Endothelial cell (in vitro differentiated cells): ENCODE measurements around the gene PRDM5. TPM values are rescaled to one million over a fixed set of nuclear protein-coding genes. Genes with fewer than 3 reads are reported as not detected.

Experiments used
- DNase-seq: peaks from one replicate; pipeline ENCODE4 v3.0.0; 2021; ENCODE audit warnings: low spot score
- H3K27ac Mint-ChIP-seq: one replicate; pipeline ENCODE4 v1.8.0; 2021; ENCODE audit warnings: mixed read lengths, inconsistent platforms; ENCODE audit not compliant: unreplicated experiment
- H3K27me3 Mint-ChIP-seq: one replicate; pipeline ENCODE4 v1.8.0; 2021; ENCODE audit warnings: mild to moderate bottlenecking, moderate library complexity, mixed read lengths, inconsistent platforms; ENCODE audit not compliant: unreplicated experiment
- H3K36me3 Mint-ChIP-seq: one replicate; pipeline ENCODE4 v1.8.0; 2021; ENCODE audit warnings: mild to moderate bottlenecking, low read depth, mixed read lengths, inconsistent platforms; ENCODE audit not compliant: unreplicated experiment
- H3K4me1 Mint-ChIP-seq: one replicate; pipeline ENCODE4 v1.8.0; 2021; ENCODE audit warnings: mild to moderate bottlenecking, mixed read lengths, inconsistent platforms; ENCODE audit not compliant: unreplicated experiment
- H3K4me3 Mint-ChIP-seq: one replicate; pipeline ENCODE4 v1.8.0; 2021; ENCODE audit warnings: mild to moderate bottlenecking, mixed read lengths, inconsistent platforms; ENCODE audit not compliant: unreplicated experiment
- H3K9me3 Mint-ChIP-seq: one replicate; pipeline ENCODE4 v1.8.0; 2021; ENCODE audit warnings: mixed read lengths, inconsistent platforms; ENCODE audit not compliant: unreplicated experiment
- long read RNA-seq: library from polyadenylated mRNA; unstranded; transcript quantifications from one replicate; pipeline ENCODE4 v2.0.0, GENCODE V29; 2020; ENCODE audit not compliant: unreplicated experiment
- total RNA-seq: library from RNA; stranded (reverse); fragmentation: NEBNext Ultra II Directional; extraction: Animal tissue kit (Norgen Biotek cat#: 25700); gene quantifications from one replicate; pipeline ENCODE4 v1.2.1, GENCODE V29; 2021; ENCODE audit not compliant: unreplicated experiment
- TF ChIP-seq, protein P1 (sequence below): fragments of 200-600 bp; sonication (generic); IDR thresholded peaks from one replicate; pipeline ENCODE4 v1.5.0; 2021; ENCODE audit warnings: antibody characterized with exemption; ENCODE audit not compliant: unreplicated experiment

PRDM5 gene
- total RNA-seq, result 17.0 TPM
- long read RNA-seq, partial matches to known transcripts, result 0 of 3 reads
- long read RNA-seq, other reads (novel, unspliced or antisense), result 2 of 3 reads

DNA sequence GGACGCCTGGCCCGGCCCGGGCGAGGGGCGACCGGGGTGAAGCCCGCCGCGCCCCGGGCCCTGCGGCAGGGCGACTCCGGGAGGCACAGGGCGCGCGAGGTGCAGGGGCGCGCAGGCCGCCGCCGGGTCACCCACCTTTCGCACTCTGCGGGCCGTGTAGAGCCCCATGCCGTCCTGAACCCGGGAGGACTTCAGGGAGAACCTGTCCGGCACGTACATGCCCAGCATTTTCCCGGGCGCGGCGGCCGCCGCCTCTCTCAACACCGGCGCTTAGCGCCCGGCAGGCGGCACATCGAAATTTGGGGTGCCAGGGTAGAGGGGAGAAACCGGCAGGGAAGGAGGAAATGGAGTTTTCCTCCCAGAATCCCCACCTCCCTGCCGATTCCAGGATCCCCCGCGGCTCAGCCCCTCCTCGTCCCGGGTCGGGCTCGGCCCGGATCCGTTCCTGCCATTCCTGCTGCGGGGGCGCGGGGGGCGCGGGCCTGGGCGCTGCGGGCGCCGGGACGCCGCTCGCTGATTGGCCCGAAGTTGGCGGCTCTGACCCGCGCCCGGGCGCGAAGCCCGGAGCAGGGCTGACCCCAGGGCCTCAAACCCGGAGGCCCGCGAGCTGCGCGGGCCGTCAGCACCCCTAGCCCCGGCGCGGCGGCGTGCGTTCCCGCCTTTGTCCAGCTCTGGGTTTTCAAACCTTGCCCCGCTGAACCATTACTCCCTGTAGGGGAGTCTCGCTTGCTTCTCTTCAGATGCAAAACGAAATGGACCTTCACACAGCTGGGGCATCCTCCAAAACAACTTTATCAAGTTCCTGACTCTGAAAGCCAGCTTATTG lies at the start of gene PRDM5:
TSS of gene PRDM5 (minus strand) at position 346 of the 826 bp plus-strand sequence. CDS start at position 228, 118 bp downstream.
- H3K9me3 Mint-ChIP-seq, result no peaks in the 10 kb centered on the region
- H3K27me3 Mint-ChIP-seq, result peaks cover 11% of the 10 kb centered on the region
- TF ChIP-seq, protein P1, sequence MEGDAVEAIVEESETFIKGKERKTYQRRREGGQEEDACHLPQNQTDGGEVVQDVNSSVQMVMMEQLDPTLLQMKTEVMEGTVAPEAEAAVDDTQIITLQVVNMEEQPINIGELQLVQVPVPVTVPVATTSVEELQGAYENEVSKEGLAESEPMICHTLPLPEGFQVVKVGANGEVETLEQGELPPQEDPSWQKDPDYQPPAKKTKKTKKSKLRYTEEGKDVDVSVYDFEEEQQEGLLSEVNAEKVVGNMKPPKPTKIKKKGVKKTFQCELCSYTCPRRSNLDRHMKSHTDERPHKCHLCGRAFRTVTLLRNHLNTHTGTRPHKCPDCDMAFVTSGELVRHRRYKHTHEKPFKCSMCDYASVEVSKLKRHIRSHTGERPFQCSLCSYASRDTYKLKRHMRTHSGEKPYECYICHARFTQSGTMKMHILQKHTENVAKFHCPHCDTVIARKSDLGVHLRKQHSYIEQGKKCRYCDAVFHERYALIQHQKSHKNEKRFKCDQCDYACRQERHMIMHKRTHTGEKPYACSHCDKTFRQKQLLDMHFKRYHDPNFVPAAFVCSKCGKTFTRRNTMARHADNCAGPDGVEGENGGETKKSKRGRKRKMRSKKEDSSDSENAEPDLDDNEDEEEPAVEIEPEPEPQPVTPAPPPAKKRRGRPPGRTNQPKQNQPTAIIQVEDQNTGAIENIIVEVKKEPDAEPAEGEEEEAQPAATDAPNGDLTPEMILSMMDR, result peak; percentile 14
- peak within 1 kb of the TSS; percentile 96 for H3K4me3 Mint-ChIP-seq
- H3K36me3 Mint-ChIP-seq, result peaks cover 5% of the 10 kb centered on the region
- peak within 1 kb of the TSS; percentile 98 for H3K27ac Mint-ChIP-seq
- H3K4me1 Mint-ChIP-seq, result peaks cover 35% of the 10 kb centered on the region
- DNase-seq, result peak; percentile 64

DNA sequence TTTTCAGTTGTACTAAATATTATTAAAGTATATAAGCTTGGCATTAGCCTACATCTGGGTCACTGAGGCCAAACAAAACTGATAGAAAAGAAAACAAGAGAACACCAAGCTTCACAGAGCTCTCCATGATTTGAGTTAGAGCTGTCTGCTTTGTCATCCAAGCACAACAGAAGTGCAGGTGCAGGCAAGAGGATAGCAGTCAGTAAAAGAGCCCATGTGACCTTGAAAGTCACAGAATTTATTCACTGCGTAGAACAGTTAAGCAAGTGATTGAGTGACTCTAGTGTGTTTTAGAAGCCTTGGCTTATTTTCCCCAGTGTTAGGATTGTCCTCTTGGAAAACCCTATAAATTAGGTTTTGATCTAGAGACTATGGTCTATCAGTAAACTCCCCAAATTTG lies 49.4 kb upstream of the PRDM5 start:
- TF ChIP-seq, protein P1, result no peak
- no peaks in the 10 kb centered on the region for H3K4me1 Mint-ChIP-seq
- H3K9me3 Mint-ChIP-seq, result no peaks in the 10 kb centered on the region
- no peaks in the 10 kb centered on the region for H3K36me3 Mint-ChIP-seq
- no peak overlapping the region for H3K4me3 Mint-ChIP-seq
- H3K27ac Mint-ChIP-seq, result no peak overlapping the region
- DNase-seq, result no peak
- H3K27me3 Mint-ChIP-seq, result peaks cover 2% of the 10 kb centered on the region

DNA sequence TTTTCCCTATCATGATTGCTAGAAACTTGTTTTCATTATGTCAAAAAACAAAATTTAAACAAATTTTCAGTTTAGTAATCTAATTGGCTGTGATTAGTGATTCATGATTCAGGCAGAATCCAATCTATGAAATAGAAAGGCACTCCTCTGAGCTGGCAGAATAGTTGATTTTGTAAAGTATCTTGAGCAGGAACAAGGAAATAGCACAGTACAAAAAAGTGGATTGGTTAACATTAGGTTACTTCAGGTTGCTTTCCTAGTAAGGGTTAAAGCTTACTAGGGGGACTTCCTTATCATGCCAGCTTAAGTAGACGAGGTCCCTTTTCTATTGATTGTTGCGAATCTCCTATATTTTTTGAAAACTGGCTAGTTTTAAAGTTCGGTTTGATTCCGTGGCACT lies 43.4 kb upstream of the PRDM5 start:
- DNase-seq, result no peak
- H3K36me3 Mint-ChIP-seq, result no peaks in the 10 kb centered on the region
- H3K4me1 Mint-ChIP-seq, result peaks cover 2% of the 10 kb centered on the region
- no peaks in the 10 kb centered on the region for H3K9me3 Mint-ChIP-seq
- peaks cover 2% of the 10 kb centered on the region for H3K27me3 Mint-ChIP-seq
- TF ChIP-seq, protein P1, result no peak
- no peak overlapping the region for H3K4me3 Mint-ChIP-seq
- no peak overlapping the region for H3K27ac Mint-ChIP-seq

DNA sequence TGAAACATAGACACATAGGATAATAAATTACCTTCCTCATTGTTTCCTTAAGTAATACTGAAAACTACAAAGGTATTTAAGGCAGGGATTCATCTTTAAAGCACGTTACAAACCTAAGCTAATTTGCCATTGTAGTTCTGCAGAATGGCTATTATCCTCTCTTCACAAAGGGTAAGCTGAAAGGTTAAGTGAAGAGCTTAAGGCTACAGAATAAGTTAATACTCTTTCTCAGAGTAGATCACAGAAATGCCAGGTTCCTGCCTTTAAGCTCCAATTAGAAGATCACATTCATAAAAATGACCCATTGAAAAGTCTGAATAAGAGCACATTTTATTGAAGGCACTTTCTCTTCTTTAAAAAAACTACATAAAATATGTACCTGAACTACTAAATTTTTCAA lies 42.1 kb upstream of the PRDM5 start:
- no peaks in the 10 kb centered on the region for H3K36me3 Mint-ChIP-seq
- TF ChIP-seq, protein P1, result no peak
- H3K27ac Mint-ChIP-seq, result no peak overlapping the region
- no peak for DNase-seq
- peaks cover 2% of the 10 kb centered on the region for H3K27me3 Mint-ChIP-seq
- no peaks in the 10 kb centered on the region for H3K9me3 Mint-ChIP-seq
- peaks cover 2% of the 10 kb centered on the region for H3K4me1 Mint-ChIP-seq
- H3K4me3 Mint-ChIP-seq, result no peak overlapping the region

DNA sequence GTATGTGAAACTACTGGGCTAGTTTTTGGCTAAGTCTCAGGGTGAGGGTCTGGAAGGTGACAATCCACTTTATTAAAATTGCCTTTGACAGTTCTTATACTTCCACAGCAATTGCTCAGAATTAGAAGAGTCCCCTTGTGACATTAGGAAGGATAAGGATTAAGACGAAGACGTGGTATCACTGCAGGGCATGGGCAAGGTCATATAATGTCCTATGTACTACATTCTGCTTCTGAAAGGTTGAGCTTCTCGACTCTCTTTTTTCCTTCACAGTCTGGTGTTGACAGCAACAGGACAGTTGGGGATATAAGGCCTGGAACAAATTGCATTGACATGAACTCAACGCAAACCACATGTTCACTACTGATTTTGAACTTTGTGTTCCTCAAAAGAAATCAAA lies 40.9 kb upstream of the PRDM5 start:
- no peak overlapping the region for H3K27ac Mint-ChIP-seq

More for the DNA sequence above, 40.9 kb upstream of the PRDM5 start:
- TF ChIP-seq, protein P1, result no peak
- H3K4me1 Mint-ChIP-seq, result peaks cover 2% of the 10 kb centered on the region
- no peak overlapping the region for H3K4me3 Mint-ChIP-seq
- no peaks in the 10 kb centered on the region for H3K9me3 Mint-ChIP-seq
- DNase-seq, result no peak
- no peaks in the 10 kb centered on the region for H3K27me3 Mint-ChIP-seq
- H3K36me3 Mint-ChIP-seq, result no peaks in the 10 kb centered on the region
